CD8-positive, alpha-beta memory T cell (primary cell): Measurements from ENCODE around the gene UNC93B1. TPM values are rescaled to one million over a fixed set of nuclear protein-coding genes. Genes with fewer than 3 reads are reported as not detected.

ENCODE experiments used
- CTCF ChIA-PET: fragments of 350-600 bp; sonication (Branson Sonifier 250); formaldehyde crosslinking; loops from one replicate; lab custom pipeline; 2021; ENCODE audit warnings: antibody characterized with exemption; lab: Charles Lee
- POLR2A ChIA-PET: fragments of 350-600 bp; sonication (Branson Sonifier 250); formaldehyde crosslinking; loops from one replicate; lab custom pipeline; 2021; ENCODE audit warnings: antibody characterized with exemption; lab: Charles Lee
- DNase-seq, 5 donors: peaks; one replicate each; pipeline versions ENCODE4 v3.0.0 to v3.0.0-alpha.2; 2020 to 2022; ENCODE audit warnings: mixed read lengths in 1 of 5
- H3K27ac ChIP-seq: one replicate; pipeline ENCODE4 v1.7.0; 2013; ENCODE audit warnings: low read depth, mild to moderate bottlenecking, low read length, moderate library complexity
- H3K27me3 ChIP-seq: 2 replicates; pipeline ENCODE4 v1.7.0; 2013; ENCODE audit warnings: low read length, mild to moderate bottlenecking; ENCODE audit not compliant: insufficient read depth, poor library complexity, severe bottlenecking
- H3K36me3 ChIP-seq: 2 replicates; pipeline ENCODE4 v1.7.0; 2013; ENCODE audit warnings: mild to moderate bottlenecking, low read length, moderate library complexity; ENCODE audit not compliant: insufficient read depth
- H3K4me1 ChIP-seq: 2 replicates; pipeline ENCODE4 v1.7.0; 2013; ENCODE audit warnings: mild to moderate bottlenecking, low read length, moderate library complexity; ENCODE audit not compliant: insufficient read depth
- H3K4me3 ChIP-seq: 2 replicates; pipeline ENCODE4 v1.7.0; 2013; ENCODE audit warnings: mild to moderate bottlenecking, low read length
- H3K9me3 ChIP-seq: 2 replicates; pipeline ENCODE4 v1.7.0; 2013; ENCODE audit warnings: mild to moderate bottlenecking, low read length
- H3K27ac Mint-ChIP-seq, 8 donors: one replicate each; pipeline ENCODE4 v1.8.0; 2020 to 2021; ENCODE audit warnings: mixed read lengths in 8 of 8, mild to moderate bottlenecking in 6 of 8, inconsistent platforms in 3 of 8, moderate library complexity in 3 of 8
- H3K27me3 Mint-ChIP-seq, 2 donors: one replicate each; pipeline ENCODE4 v1.8.0; 2020 to 2021; ENCODE audit warnings: mixed read lengths in 2 of 2, mild to moderate bottlenecking in 1 of 2, moderate library complexity in 1 of 2
- H3K36me3 Mint-ChIP-seq, 3 donors: one replicate each; pipeline ENCODE4 v1.8.0; 2020 to 2021; ENCODE audit warnings: mixed read lengths in 3 of 3, inconsistent platforms in 1 of 3, mild to moderate bottlenecking in 1 of 3
- H3K4me1 Mint-ChIP-seq, 3 donors: one replicate each; pipeline ENCODE4 v1.8.0; 2020 to 2021; ENCODE audit warnings: mixed read lengths in 3 of 3, inconsistent platforms in 1 of 3, mild to moderate bottlenecking in 1 of 3
- H3K4me3 Mint-ChIP-seq, 7 donors: one replicate each; pipeline ENCODE4 v1.8.0; 2020 to 2021; ENCODE audit warnings: mixed read lengths in 7 of 7, mild to moderate bottlenecking in 6 of 7, moderate library complexity in 4 of 7, inconsistent platforms in 2 of 7
- H3K9me3 Mint-ChIP-seq, 5 donors: one replicate each; pipeline ENCODE4 v1.8.0; 2020 to 2022; ENCODE audit warnings: mixed read lengths in 5 of 5, mild to moderate bottlenecking in 3 of 5, moderate library complexity in 2 of 5, inconsistent platforms in 1 of 5
- polyA plus RNA-seq: library from polyadenylated mRNA; unstranded; fragments of 300-500 nt; fragmentation: Illumina TruSeq; gene quantifications from one replicate; pipeline ENCODE4 v1.2.3, GENCODE V29; 2021
- total RNA-seq, 2 experiments: library from RNA; stranded (reverse); gene quantifications; one replicate each; pipeline ENCODE4 v1.2.3, GENCODE V29; 2021

UNC93B1 gene
- total and polyA plus RNA-seq, 3 experiments from 2014 or later: 9.8 to 26.5 (median 11.1) TPM

DNA sequence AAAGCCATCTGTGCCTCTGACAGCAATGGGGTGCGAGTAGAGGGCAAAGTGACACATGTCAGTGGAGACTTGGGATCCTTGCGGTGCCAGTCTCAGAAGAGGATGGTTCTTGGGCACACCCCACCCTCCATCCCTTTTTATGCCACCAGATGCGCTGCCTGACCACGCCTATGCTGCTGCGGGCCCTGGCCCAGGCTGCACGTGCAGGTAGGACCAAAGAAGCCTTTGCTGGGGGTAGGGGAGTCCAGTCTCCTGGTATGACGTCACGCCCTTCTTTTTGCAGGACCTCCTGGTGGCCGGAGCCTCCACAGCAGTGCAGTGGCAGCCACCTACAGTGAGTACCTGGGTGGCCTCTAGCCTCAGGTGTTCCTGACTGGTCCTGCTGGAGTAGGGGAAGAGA is 28.1 kb upstream of the UNC93B1 start:
- Mint-ChIP-seq H3K9me3 (no peaks in the 10 kb centered on the region), H3K4me1 (peaks cover 18 to 33% (median 22%) of the 10 kb centered on the region in 3 donors), H3K27ac (peak overlapping the region; percentile 48 to 96 (median 71)), H3K27me3 (peaks cover 0 to 3% of the 10 kb centered on the region in 2 donors), H3K36me3 (peaks cover 0 to 32% (median 0%) of the 10 kb centered on the region in 3 donors), H3K4me3 (peak overlapping the region; percentile 72 to 99 (median 93))
- no peaks in the 10 kb centered on the region for H3K27me3 ChIP-seq
- H3K9me3 ChIP-seq: no peaks in the 10 kb centered on the region
- H3K36me3 ChIP-seq: peaks cover 12% of the 10 kb centered on the region
- DNase-seq: no peak
- H3K27ac ChIP-seq: no peak overlapping the region
- H3K4me1 ChIP-seq: peaks cover 24% of the 10 kb centered on the region
- ChIA-PET CTCF (no interaction called here), POLR2A (interaction anchor here (2.6 kb wide), 1 partner anchor 9 kb away, joined by 7 read pairs; no protein-coding TSS in a partner anchor)
- H3K4me3 ChIP-seq: peak overlapping the region; percentile 72

DNA sequence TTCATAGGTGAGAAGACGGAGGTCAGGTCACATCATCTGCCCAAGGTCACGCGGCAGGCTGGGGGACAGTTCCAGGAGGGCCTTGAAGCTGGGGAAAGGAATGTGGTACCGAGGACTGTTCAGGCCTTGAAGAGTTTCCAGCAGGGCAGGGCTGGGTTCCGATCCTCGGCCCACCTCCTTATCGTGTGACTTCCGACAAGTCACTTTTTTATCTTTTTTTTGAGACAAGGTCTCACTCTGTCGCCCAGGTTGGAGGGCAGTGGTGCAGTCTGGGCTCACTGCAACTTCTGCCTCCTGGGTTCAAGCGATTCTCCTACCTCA is 27.2 kb upstream of the UNC93B1 start:
- POLR2A ChIA-PET: interaction anchor here (2.6 kb wide), 1 partner anchor 10 kb away, joined by 7 read pairs; no protein-coding TSS in a partner anchor
- Histone ChIP-seq H3K36me3 (peaks cover 12% of the 10 kb centered on the region), H3K9me3 (no peaks in the 10 kb centered on the region), H3K27me3 (no peaks in the 10 kb centered on the region), H3K4me3 (peak overlapping the region; percentile 72), H3K4me1 (peaks cover 15% of the 10 kb centered on the region), H3K27ac (peak overlapping the region; percentile 74)
- CTCF ChIA-PET: interaction anchor here (1.2 kb wide), 1 partner anchor 75 kb away, joined by 3 read pairs; no protein-coding TSS in a partner anchor
- Mint-ChIP-seq H3K4me3 (peak overlapping the region; percentile 89 to 99 (median 96)), H3K27ac (peak overlapping the region; percentile 57 to 96 (median 93)), H3K36me3 (peaks cover 0 to 27% (median 0%) of the 10 kb centered on the region in 3 donors), H3K9me3 (no peaks in the 10 kb centered on the region), H3K27me3 (peaks cover 0 to 3% of the 10 kb centered on the region in 2 donors), H3K4me1 (peaks cover 12 to 24% (median 20%) of the 10 kb centered on the region in 3 donors)
- DNase-seq: no peak

DNA sequence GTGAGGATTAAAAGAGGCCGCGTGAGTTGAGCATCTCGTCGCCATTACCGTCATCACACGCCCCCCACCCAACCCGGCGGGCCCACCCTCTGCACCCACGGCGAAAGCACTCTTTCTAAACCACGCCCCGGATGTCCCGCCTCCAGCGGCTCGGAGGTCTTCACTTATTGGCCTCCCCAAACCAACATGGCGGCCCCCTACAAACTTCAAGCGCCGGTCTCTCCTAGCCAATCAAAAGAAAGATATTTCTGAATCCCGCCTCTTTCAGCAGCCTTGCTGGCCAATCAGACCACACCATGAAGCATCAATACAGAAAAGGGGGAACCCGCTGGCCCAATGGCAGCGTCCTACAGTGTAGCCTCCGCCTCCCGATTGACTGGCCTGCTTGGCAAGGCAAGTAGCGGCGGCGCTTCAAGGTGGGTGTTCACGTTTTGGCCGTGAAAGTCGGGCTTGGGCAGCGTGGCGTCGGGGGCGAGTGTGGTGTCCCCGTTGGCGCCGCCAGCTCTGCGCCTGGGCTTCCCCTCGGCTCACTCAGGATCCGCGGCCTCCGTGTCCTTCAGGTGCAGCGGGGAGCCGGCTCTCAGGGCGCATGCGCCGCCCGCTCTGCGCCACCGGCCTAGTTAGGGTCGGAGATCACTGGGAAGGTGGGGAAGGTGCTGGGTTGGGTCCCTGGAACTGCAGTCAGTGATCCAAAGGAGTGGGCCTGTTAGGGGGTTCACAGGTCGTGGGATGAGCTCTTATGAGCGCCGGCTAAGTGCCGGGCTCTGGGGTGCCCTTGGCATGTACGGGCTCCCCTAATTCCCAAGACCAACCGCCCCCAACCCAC is 26.6 kb upstream of the UNC93B1 start, which contains the start of gene NDUFS8:
Gene NDUFS8, plus strand, starts transcription at position 364 of the 826 bp plus-strand sequence. CDS start 1,471 bp downstream, outside the sequence.
- no peaks in the 10 kb centered on the region for H3K9me3 ChIP-seq
- H3K27ac Mint-ChIP-seq: peak within 1 kb of the TSS; percentile 57 to 96 (median 93)
- peaks cover 15% of the 10 kb centered on the region for H3K4me1 ChIP-seq
- ChIA-PET CTCF (interaction anchor here (1.2 kb wide), 1 partner anchor 75 kb away, joined by 3 read pairs; no protein-coding TSS in a partner anchor), POLR2A (interaction anchor here (2.6 kb wide), 1 partner anchor 11 kb away, joined by 7 read pairs; no protein-coding TSS in a partner anchor)
- H3K4me3 ChIP-seq: peak within 1 kb of the TSS; percentile 72
- H3K4me3 Mint-ChIP-seq: peak within 1 kb of the TSS; percentile 89 to 99 (median 96)
- H3K36me3 Mint-ChIP-seq: peaks cover 0 to 26% (median 0%) of the 10 kb centered on the region in 3 donors
- no peaks in the 10 kb centered on the region for H3K27me3 ChIP-seq
- peak; percentile 90 to 98 (median 97) for DNase-seq
- H3K4me1 Mint-ChIP-seq: peaks cover 12 to 24% (median 20%) of the 10 kb centered on the region in 3 donors
- H3K36me3 ChIP-seq: peaks cover 12% of the 10 kb centered on the region
- H3K27ac ChIP-seq: peak within 1 kb of the TSS; percentile 74
- peaks cover 0 to 1% (median 0%) of the 10 kb centered on the region in 5 donors for H3K9me3 Mint-ChIP-seq
- H3K27me3 Mint-ChIP-seq: peaks cover 0 to 3% of the 10 kb centered on the region in 2 donors

DNA sequence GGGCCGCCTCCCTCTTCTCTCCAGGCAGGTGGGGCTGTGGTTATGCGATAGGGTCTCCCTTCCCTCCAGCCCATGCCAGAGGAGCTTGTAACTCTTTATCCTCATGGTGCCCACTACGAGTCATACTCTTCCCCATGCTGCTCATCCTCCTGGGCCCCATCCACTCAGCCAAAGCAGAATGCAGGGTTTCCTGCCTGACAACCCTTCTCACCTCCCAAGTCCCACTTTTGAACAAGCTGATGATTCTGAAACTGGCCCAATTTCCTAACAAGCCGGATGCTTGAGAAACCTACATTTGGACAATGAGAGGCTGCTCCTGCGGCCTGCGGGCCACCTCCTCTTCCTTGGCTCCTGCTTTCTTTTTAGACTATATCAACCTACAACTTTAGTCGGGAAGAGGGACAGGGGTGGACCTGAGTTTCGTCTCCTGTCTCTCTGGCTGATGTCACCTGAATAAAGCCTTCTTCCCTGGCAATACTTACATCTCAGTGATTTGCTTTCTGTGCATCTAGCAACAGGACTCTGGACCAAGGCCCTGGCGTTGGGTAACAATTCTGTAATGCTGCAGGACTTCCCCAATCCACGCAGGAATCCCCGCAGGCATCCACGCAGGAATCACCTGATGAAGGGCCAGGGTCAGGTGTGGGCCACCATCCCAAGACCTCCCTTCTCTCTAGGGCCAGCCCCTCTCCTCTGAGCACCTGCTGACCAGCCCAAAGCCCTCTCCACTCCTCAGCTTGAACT is 25.1 kb upstream of the UNC93B1 start:
- CTCF ChIA-PET: no interaction called here
- H3K9me3 ChIP-seq: no peaks in the 10 kb centered on the region
- peaks cover 12 to 24% (median 20%) of the 10 kb centered on the region in 3 donors for H3K4me1 Mint-ChIP-seq
- H3K27me3 ChIP-seq: no peaks in the 10 kb centered on the region
- POLR2A ChIA-PET: interaction anchor here (2.6 kb wide), 1 partner anchor 12 kb away, joined by 7 read pairs; no protein-coding TSS in a partner anchor
- peak overlapping the region in 6 of 7 donors; percentile 51 to 98 (median 94) for H3K4me3 Mint-ChIP-seq
- H3K9me3 Mint-ChIP-seq: peaks cover 0 to 5% (median 0%) of the 10 kb centered on the region in 5 donors
- peaks cover 0 to 19% (median 0%) of the 10 kb centered on the region in 3 donors for H3K36me3 Mint-ChIP-seq
- peaks cover 0 to 3% of the 10 kb centered on the region in 2 donors for H3K27me3 Mint-ChIP-seq
- no peak overlapping the region for H3K27ac Mint-ChIP-seq
- H3K4me3 ChIP-seq: no peak overlapping the region
- H3K4me1 ChIP-seq: peaks cover 15% of the 10 kb centered on the region
- H3K36me3 ChIP-seq: peaks cover 9% of the 10 kb centered on the region
- no peak overlapping the region for H3K27ac ChIP-seq
- no peak for DNase-seq

DNA sequence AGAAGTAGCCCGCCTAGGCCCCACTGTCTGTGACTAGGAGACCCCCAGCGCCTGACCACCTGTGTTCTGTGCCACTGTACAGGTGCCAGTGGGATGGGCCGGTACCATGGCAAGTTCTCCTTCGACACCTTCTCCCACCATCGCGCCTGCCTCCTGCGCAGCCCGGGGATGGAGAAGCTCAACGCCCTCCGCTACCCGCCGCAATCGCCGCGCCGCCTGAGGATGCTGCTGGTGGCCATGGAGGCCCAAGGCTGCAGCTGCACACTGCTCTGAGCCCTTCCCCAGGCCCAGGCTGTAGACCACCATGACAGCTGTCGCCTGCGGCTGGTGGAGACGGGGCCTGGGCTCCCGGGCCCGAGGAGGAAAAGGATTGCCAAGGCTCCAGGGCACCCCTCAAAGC is 23.8 kb upstream of the UNC93B1 start:
- no peak overlapping the region for H3K4me3 ChIP-seq
- Mint-ChIP-seq H3K36me3 (peaks cover 0 to 13% (median 0%) of the 10 kb centered on the region in 3 donors), H3K27ac (no peak overlapping the region), H3K27me3 (peaks cover 0 to 3% of the 10 kb centered on the region in 2 donors), H3K4me3 (no peak overlapping the region), H3K4me1 (peaks cover 12 to 24% (median 20%) of the 10 kb centered on the region in 3 donors), H3K9me3 (peaks cover 0 to 5% (median 0%) of the 10 kb centered on the region in 5 donors)
- no peaks in the 10 kb centered on the region for H3K27me3 ChIP-seq
- no peaks in the 10 kb centered on the region for H3K36me3 ChIP-seq
- no peaks in the 10 kb centered on the region for H3K9me3 ChIP-seq
- POLR2A ChIA-PET: no interaction called here
- no peak overlapping the region for H3K27ac ChIP-seq
- CTCF ChIA-PET: no interaction called here
- DNase-seq: no peak
- peaks cover 15% of the 10 kb centered on the region for H3K4me1 ChIP-seq

DNA sequence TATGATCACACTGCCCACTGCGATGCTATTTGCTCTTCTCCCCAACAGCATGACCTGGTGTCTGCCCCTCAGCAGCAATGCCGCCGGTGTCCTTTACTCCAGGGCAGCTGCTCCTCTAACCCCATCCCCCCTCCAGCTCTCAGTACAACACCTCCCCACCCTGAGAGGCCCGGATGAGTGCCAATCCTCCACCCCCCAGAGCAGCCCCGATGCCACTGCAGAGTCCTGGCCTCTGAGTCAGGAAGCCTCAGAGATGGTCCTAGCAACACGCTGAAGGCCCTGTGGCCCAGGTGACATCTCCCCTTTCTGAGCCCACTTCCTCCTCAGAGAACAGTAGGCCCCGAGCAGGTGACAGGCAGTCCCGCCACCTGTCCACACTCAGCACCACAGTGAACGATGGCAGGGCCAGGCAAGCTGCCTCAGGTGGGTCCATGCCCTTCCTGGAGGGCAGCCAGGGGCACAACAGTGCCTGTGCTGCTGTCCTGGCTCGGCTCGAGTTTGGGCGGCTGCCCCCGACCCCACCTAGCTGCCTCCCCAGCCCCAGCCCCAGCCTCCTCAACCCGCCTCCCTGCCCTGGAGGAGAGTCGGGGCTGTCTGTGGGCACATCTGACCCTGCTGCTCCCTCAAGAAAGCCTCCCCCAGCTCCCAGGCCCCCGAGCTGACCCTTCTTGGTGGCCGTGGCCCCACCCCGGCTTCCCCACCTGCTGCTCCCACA is 22.7 kb upstream of the UNC93B1 start:
- CTCF ChIA-PET: no interaction called here

DNA sequence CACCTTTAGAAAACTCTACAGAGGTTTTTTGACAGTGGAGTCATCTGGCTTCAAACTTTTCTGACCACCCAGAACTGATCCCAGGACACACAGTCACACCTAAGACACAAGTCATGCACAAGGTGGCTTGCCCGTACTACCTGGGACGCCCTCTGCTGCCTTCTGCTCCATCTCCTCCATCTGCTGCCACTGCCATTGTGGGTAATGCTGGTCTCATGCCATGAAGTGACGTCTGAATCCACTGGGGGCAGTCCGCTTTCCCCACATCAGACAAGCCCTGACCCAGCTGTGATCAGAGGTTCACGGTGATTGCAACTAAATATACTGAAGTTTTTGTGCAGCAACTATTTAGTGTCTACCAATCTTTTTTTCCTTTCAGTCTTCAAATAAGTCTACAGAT is 21.1 kb upstream of the UNC93B1 start:
- peak overlapping the region in 1 of 7 donors; percentile 15 for H3K4me3 Mint-ChIP-seq
- Histone ChIP-seq H3K4me3 (no peak overlapping the region), H3K4me1 (no peaks in the 10 kb centered on the region), H3K27me3 (no peaks in the 10 kb centered on the region), H3K36me3 (no peaks in the 10 kb centered on the region), H3K27ac (no peak overlapping the region), H3K9me3 (no peaks in the 10 kb centered on the region)
- H3K9me3 Mint-ChIP-seq: peaks cover 0 to 5% (median 0%) of the 10 kb centered on the region in 5 donors
- POLR2A ChIA-PET: no interaction called here
- CTCF ChIA-PET: no interaction called here
- H3K27ac Mint-ChIP-seq: peak overlapping the region in 1 of 8 donors; percentile 44
- peak in 1 of 5 donors; percentile 29 for DNase-seq
- H3K27me3 Mint-ChIP-seq: no peaks in the 10 kb centered on the region
- peaks cover under 1 to 6% (median 6%) of the 10 kb centered on the region in 3 donors for H3K4me1 Mint-ChIP-seq
- H3K36me3 Mint-ChIP-seq: no peaks in the 10 kb centered on the region

More for the DNA sequence above, 22.7 kb upstream of the UNC93B1 start:
- H3K4me1 Mint-ChIP-seq: peaks cover 8 to 18% (median 16%) of the 10 kb centered on the region in 3 donors
- no peak overlapping the region for H3K27ac ChIP-seq
- peaks cover 7% of the 10 kb centered on the region for H3K4me1 ChIP-seq
- H3K36me3 ChIP-seq: no peaks in the 10 kb centered on the region
- no peak for DNase-seq
- H3K27ac Mint-ChIP-seq: no peak overlapping the region
- no peaks in the 10 kb centered on the region for H3K9me3 ChIP-seq
- peaks cover 0 to 3% of the 10 kb centered on the region in 2 donors for H3K27me3 Mint-ChIP-seq
- H3K36me3 Mint-ChIP-seq: peaks cover 0 to 9% (median 0%) of the 10 kb centered on the region in 3 donors
- POLR2A ChIA-PET: no interaction called here
- H3K4me3 Mint-ChIP-seq: peak overlapping the region in 1 of 7 donors; percentile 38
- no peaks in the 10 kb centered on the region for H3K27me3 ChIP-seq
- no peak overlapping the region for H3K4me3 ChIP-seq
- peaks cover 0 to 5% (median 0%) of the 10 kb centered on the region in 5 donors for H3K9me3 Mint-ChIP-seq
